HFFc6 (cell line): ENCODE measurements around the gene ANKRD40CL. TPM values are rescaled to one million over a fixed set of nuclear protein-coding genes. Genes with fewer than 3 reads are reported as not detected.
A peak's percentile ranks its signal among the peaks of the same experiment; 100 is the strongest.
"Not testable (repeated sequence)": the region's sequence is repeated elsewhere in the genome, so short reads cannot be mapped to it uniquely, and the experiment has no call there.

Experiments
- DNase-seq: peaks from one replicate; pipeline ENCODE4 v3.0.0-alpha.2; 2018
- H3K27ac Mint-ChIP-seq: 2 replicates; pipeline ENCODE4 v1.8.0; 2020; ENCODE audit warnings: mild to moderate bottlenecking, mixed read lengths
- H3K27me3 Mint-ChIP-seq: 2 replicates; pipeline ENCODE4 v1.8.0; 2021; ENCODE audit warnings: mild to moderate bottlenecking, moderate library complexity, mixed read lengths; ENCODE audit not compliant: insufficient read depth
- H3K36me3 Mint-ChIP-seq: 2 replicates; pipeline ENCODE4 v1.8.0; 2021; ENCODE audit warnings: low read depth, mixed read lengths
- H3K4me1 Mint-ChIP-seq: 2 replicates; pipeline ENCODE4 v1.8.0; 2020; ENCODE audit warnings: low read depth, mixed read lengths
- H3K4me3 Mint-ChIP-seq: 2 replicates; pipeline ENCODE4 v1.8.0; 2020; ENCODE audit warnings: mild to moderate bottlenecking, moderate library complexity, mixed read lengths
- H3K9me3 Mint-ChIP-seq: 2 replicates; pipeline ENCODE4 v1.8.0; 2020; ENCODE audit warnings: mild to moderate bottlenecking, mixed read lengths
- CTCF ChIP-seq: fragments of 200-600 bp; sonication (generic); IDR thresholded peaks from 2 replicates; pipeline ENCODE4 v1.5.0; 2021; ENCODE audit warnings: antibody characterized with exemption, mild to moderate bottlenecking
- total RNA-seq, 6 experiments: library from RNA; stranded (reverse); fragmentation: NEBNext Ultra II Directional; extraction: Animal tissue kit (Norgen Biotek cat#: 25700); gene quantifications; 2 replicates in 1 of 6; 3 replicates in 5 of 6; pipeline ENCODE4 v1.2.3, GENCODE V29; 2021

The ANKRD40CL gene
- total RNA-seq, 6 experiments from 2014 or later: not detected

GRCh38 chr17:50728881-50729765 is 38.2 kb downstream of the ANKRD40CL start:
- Mint-ChIP-seq H3K4me3 (no peak overlapping the region), H3K27me3 (no peaks in the 10 kb centered on the region), H3K9me3 (no peaks in the 10 kb centered on the region), H3K27ac (no peak overlapping the region), H3K36me3 (peaks cover 5% of the 10 kb centered on the region), H3K4me1 (peaks cover 26% of the 10 kb centered on the region)
- no peak for TF ChIP-seq CTCF
- DNase-seq: no peak

GRCh38 chr17:50728112-50728429 is 39.2 kb downstream of the ANKRD40CL start:
- Mint-ChIP-seq H3K36me3 (peaks cover 5% of the 10 kb centered on the region), H3K27me3 (no peaks in the 10 kb centered on the region), H3K4me3 (no peak overlapping the region), H3K27ac (no peak overlapping the region), H3K9me3 (no peaks in the 10 kb centered on the region), H3K4me1 (peaks cover 30% of the 10 kb centered on the region)
- no peak for DNase-seq
- TF ChIP-seq CTCF: no peak

GRCh38 chr17:50725769-50726655 is 41.3 kb downstream of the ANKRD40CL start:
- Mint-ChIP-seq H3K27ac (no peak overlapping the region), H3K4me1 (peaks cover 35% of the 10 kb centered on the region), H3K4me3 (no peak overlapping the region), H3K36me3 (peaks cover 9% of the 10 kb centered on the region), H3K27me3 (peaks cover 5% of the 10 kb centered on the region; the same call in 1 of the 2 replicates), H3K9me3 (no peaks in the 10 kb centered on the region)
- no peak for TF ChIP-seq CTCF
- DNase-seq: no peak

GRCh38 chr17:50724622-50725021 is 42.7 kb downstream of the ANKRD40CL start:
- peaks cover 37% of the 10 kb centered on the region for H3K4me1 Mint-ChIP-seq
- not testable (repeated sequence) for DNase-seq, H3K27me3 Mint-ChIP-seq, H3K9me3 Mint-ChIP-seq, H3K4me3 Mint-ChIP-seq, H3K27ac Mint-ChIP-seq
- peaks cover 21% of the 10 kb centered on the region for H3K36me3 Mint-ChIP-seq

GRCh38 chr17:50722746-50723145 is 44.6 kb downstream of the ANKRD40CL start:
- TF ChIP-seq CTCF: no peak
- no peak for DNase-seq
- Mint-ChIP-seq H3K27me3 (peaks cover 5% of the 10 kb centered on the region; the same call in 1 of the 2 replicates), H3K27ac (0 out of 2 replicates have a peak overlapping the region, but pooled peaks have one; percentile 8), H3K4me3 (peak overlapping the region; percentile 54), H3K4me1 (peaks cover 36% of the 10 kb centered on the region), H3K9me3 (no peaks in the 10 kb centered on the region), H3K36me3 (peaks cover 21% of the 10 kb centered on the region)
